CD4-positive, alpha-beta T cell (primary cell): ENCODE measurements around the gene PTGES2. TPM values are rescaled to one million over a fixed set of nuclear protein-coding genes. Genes with fewer than 3 reads are reported as not detected.

Experiments used
- ATAC-seq: fragments of 200-7000 bp; cut with Tn5 transposase; one replicate; pipeline ENCODE4 v1.10.0; 2022; ENCODE audit warnings: mild to moderate bottlenecking; ENCODE audit not compliant: poor library complexity
- CTCF ChIA-PET: fragments of 350-600 bp; sonication (Branson Sonifier 250); formaldehyde crosslinking; loops from one replicate; lab custom pipeline; 2021; ENCODE audit warnings: antibody characterized with exemption, inconsistent platforms; lab: Charles Lee
- POLR2A ChIA-PET: fragments of 350-600 bp; sonication (Branson Sonifier 250); formaldehyde crosslinking; loops from one replicate; lab custom pipeline; 2021; ENCODE audit warnings: antibody characterized with exemption, inconsistent platforms; lab: Charles Lee
- DNase-seq, 14 experiments: peaks; one replicate each; pipeline ENCODE4 v3.0.0-alpha.2; 2013 to 2020; ENCODE audit warnings: mixed read lengths in 2 of 14
- H3K27ac ChIP-seq, 2 donors: one replicate each; pipeline versions ENCODE4 v1.5.1 to v1.7.0; 2013; ENCODE audit warnings: low read length in 2 of 2, low read depth in 1 of 2, mild to moderate bottlenecking in 1 of 2
- H3K27me3 ChIP-seq, 2 experiments: 1 replicate in 1 of 2; 2 replicates in 1 of 2; pipeline versions ENCODE4 v1.6.1 to v1.7.0; 2013; ENCODE audit warnings: low read length in 2 of 2, control low read depth in 1 of 2, mild to moderate bottlenecking in 1 of 2, moderate library complexity in 1 of 2; ENCODE audit not compliant: insufficient read depth in 2 of 2, control insufficient read depth in 1 of 2
- H3K36me3 ChIP-seq: one replicate; pipeline ENCODE4 v1.6.1; 2013; ENCODE audit warnings: low read length, control low read depth; ENCODE audit not compliant: insufficient read depth
- H3K4me1 ChIP-seq: one replicate; pipeline ENCODE4 v1.6.1; 2013; ENCODE audit warnings: low read length, control low read depth; ENCODE audit not compliant: insufficient read depth
- H3K4me3 ChIP-seq: one replicate; pipeline ENCODE4 v1.5.1; 2013; ENCODE audit warnings: mild to moderate bottlenecking, low read length, moderate library complexity
- H3K9me3 ChIP-seq, 2 experiments: 1 replicate in 1 of 2; 2 replicates in 1 of 2; pipeline versions ENCODE4 v1.6.1 to v1.7.0; 2013; ENCODE audit warnings: low read length in 2 of 2, mild to moderate bottlenecking in 2 of 2, control low read depth in 1 of 2, moderate library complexity in 1 of 2; ENCODE audit not compliant: control insufficient read depth in 1 of 2, insufficient read depth in 1 of 2
- H3K27ac Mint-ChIP-seq: one replicate; pipeline ENCODE4 v1.8.0; 2020; ENCODE audit warnings: mixed read lengths
- H3K27me3 Mint-ChIP-seq: one replicate; pipeline ENCODE4 v1.8.0; 2021; ENCODE audit warnings: mixed read lengths
- H3K36me3 Mint-ChIP-seq: one replicate; pipeline ENCODE4 v1.8.0; 2021; ENCODE audit warnings: low read depth, mixed read lengths
- H3K4me1 Mint-ChIP-seq: one replicate; pipeline ENCODE4 v1.8.0; 2021; ENCODE audit warnings: low read depth, mixed read lengths
- H3K4me3 Mint-ChIP-seq: one replicate; pipeline ENCODE4 v1.8.0; 2020; ENCODE audit warnings: mild to moderate bottlenecking, mixed read lengths
- H3K9me3 Mint-ChIP-seq: one replicate; pipeline ENCODE4 v1.8.0; 2020; ENCODE audit warnings: mixed read lengths
- intact Hi-C, 2 experiments: fragments of 100-400 bp; cut with DNase I in 1 of 2; cut with micrococcal nuclease in 1 of 2; formaldehyde crosslinking; loops; one replicate each; pipeline versions ENCODE4 v1.15.1 to v1.9.0; 2023 to 2025; cut with DNase I, micrococcal nuclease
- total RNA-seq, 174 experiments: library from RNA in 2 of 174; stranded (reverse) in 2 of 174; gene quantifications; one replicate each; pipeline ENCODE4 v1.2.3 and lab custom pipeline; 2021 to 2026
- TF ChIP-seq, protein P1 (sequence below): fragments of 200-600 bp; IDR thresholded peaks from one replicate; pipeline ENCODE4 v1.8.0; 2022; ENCODE audit warnings: antibody characterized with exemption, mild to moderate bottlenecking

PTGES2 gene
- total RNA-seq, 2 experiments from 2014 or later, result 43.7 to 43.8 TPM

- Histone ChIP-seq H3K4me3 (no peak overlapping the region), H3K36me3 (peaks cover 15% of the 10 kb centered on the region), H3K4me1 (peaks cover 40% of the 10 kb centered on the region), H3K27me3 (no peaks in the 10 kb centered on the region), H3K27ac (no peak overlapping the region), H3K9me3 (no peaks in the 10 kb centered on the region)
- Mint-ChIP-seq H3K9me3 (no peaks in the 10 kb centered on the region), H3K4me1 (peaks cover 52% of the 10 kb centered on the region), H3K27ac (peak overlapping the region; percentile 67), H3K27me3 (no peaks in the 10 kb centered on the region), H3K36me3 (peaks cover 33% of the 10 kb centered on the region), H3K4me3 (no peak overlapping the region)
- intact Hi-C loops, result loop anchor here (2.0 to 5.0 kb wide), 3 partner anchors 13 to 125 kb away; partner anchors contain the start of gene SLC25A25 (in 1 of the 2)
- CTCF ChIA-PET, result interaction anchor here (1.9 kb wide), 1 partner anchor 10 kb away, joined by 8 read pairs; no protein-coding TSS in a partner anchor
- DNase-seq (no peak), ATAC-seq (no peak)
- TF ChIP-seq, protein P1, sequence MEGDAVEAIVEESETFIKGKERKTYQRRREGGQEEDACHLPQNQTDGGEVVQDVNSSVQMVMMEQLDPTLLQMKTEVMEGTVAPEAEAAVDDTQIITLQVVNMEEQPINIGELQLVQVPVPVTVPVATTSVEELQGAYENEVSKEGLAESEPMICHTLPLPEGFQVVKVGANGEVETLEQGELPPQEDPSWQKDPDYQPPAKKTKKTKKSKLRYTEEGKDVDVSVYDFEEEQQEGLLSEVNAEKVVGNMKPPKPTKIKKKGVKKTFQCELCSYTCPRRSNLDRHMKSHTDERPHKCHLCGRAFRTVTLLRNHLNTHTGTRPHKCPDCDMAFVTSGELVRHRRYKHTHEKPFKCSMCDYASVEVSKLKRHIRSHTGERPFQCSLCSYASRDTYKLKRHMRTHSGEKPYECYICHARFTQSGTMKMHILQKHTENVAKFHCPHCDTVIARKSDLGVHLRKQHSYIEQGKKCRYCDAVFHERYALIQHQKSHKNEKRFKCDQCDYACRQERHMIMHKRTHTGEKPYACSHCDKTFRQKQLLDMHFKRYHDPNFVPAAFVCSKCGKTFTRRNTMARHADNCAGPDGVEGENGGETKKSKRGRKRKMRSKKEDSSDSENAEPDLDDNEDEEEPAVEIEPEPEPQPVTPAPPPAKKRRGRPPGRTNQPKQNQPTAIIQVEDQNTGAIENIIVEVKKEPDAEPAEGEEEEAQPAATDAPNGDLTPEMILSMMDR, result no peak
- POLR2A ChIA-PET, result interaction anchor here (1.2 kb wide), 1 partner anchor 9 kb away, joined by 3 read pairs; no protein-coding TSS in a partner anchor
Observed at GRCh38 chr9:128082151-128082550, 45.4 kb downstream of the PTGES2 start.

GRCh38 chr9:128081056-128081455, 46.5 kb downstream of the PTGES2 start:
- intact Hi-C loops, result loop anchor here (5.0 kb wide), 2 partner anchors 39 to 124 kb away; no protein-coding TSS in a partner anchor
- no peak for ATAC-seq

DNA sequence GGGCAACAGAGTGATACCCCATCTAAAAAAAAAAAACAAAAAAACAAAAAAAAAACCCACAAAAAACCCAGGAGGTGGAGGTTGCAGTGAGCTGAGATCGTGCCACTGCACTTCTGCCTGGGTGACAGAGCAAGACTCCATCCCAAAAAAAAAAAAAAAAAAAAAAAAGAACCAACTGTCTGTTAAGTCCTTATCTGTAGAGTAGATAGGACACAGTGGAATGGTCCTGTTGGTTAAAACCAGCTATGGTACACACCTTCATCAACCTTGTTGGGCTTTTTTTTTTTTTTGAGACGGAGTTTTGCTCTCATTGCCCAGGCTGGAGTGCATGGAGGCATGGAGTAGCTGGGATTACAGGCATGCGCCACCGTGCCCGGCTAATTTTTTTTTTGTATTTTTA, 47.3 kb downstream of the PTGES2 start:
- H3K4me1 ChIP-seq, result peaks cover 55% of the 10 kb centered on the region
- no peaks in the 10 kb centered on the region for H3K27me3 ChIP-seq
- H3K9me3 Mint-ChIP-seq, result no peaks in the 10 kb centered on the region
- ATAC-seq (no peak), DNase-seq (no peak)
- intact Hi-C loops, result loop anchor here (5.0 kb wide), 2 partner anchors 38 to 123 kb away; no protein-coding TSS in a partner anchor
- no peak overlapping the region for H3K27ac ChIP-seq
- no peak overlapping the region for H3K4me3 ChIP-seq
- TF ChIP-seq, protein P1, result no peak
- H3K4me1 Mint-ChIP-seq, result peaks cover 49% of the 10 kb centered on the region
- CTCF ChIA-PET, result interaction anchor here (1.6 kb wide), 1 partner anchor 136 kb away, joined by 4 read pairs; no protein-coding TSS in a partner anchor
- H3K4me3 Mint-ChIP-seq, result no peak overlapping the region
- POLR2A ChIA-PET, result interaction anchor here (1.4 kb wide), 1 partner anchor 8 kb away, joined by 3 read pairs; no protein-coding TSS in a partner anchor
- H3K9me3 ChIP-seq, result no peaks in the 10 kb centered on the region
- H3K36me3 ChIP-seq, result peaks cover 19% of the 10 kb centered on the region
- no peaks in the 10 kb centered on the region for H3K27me3 Mint-ChIP-seq
- H3K27ac Mint-ChIP-seq, result no peak overlapping the region
- peaks cover 28% of the 10 kb centered on the region for H3K36me3 Mint-ChIP-seq

More at GRCh38 chr9:128081056-128081455, 46.5 kb downstream of the PTGES2 start:
- no peaks in the 10 kb centered on the region for H3K27me3 Mint-ChIP-seq
- H3K4me3 Mint-ChIP-seq, result no peak overlapping the region
- Histone ChIP-seq H3K4me3 (no peak overlapping the region), H3K36me3 (peaks cover 19% of the 10 kb centered on the region), H3K27ac (no peak overlapping the region), H3K4me1 (peaks cover 47% of the 10 kb centered on the region), H3K9me3 (no peaks in the 10 kb centered on the region), H3K27me3 (no peaks in the 10 kb centered on the region)
- ChIA-PET POLR2A (interaction anchor here (1.1 kb wide), 1 partner anchor 14 kb away, joined by 3 read pairs; the partner anchor contains the start of gene NAIF1), CTCF (interaction anchor here (1.6 kb wide), 1 partner anchor 137 kb away, joined by 4 read pairs; no protein-coding TSS in a partner anchor)
- peaks cover 57% of the 10 kb centered on the region for H3K4me1 Mint-ChIP-seq
- TF ChIP-seq, protein P1, result no peak
- no peak for DNase-seq
- H3K9me3 Mint-ChIP-seq, result no peaks in the 10 kb centered on the region
- peak overlapping the region; percentile 67 for H3K27ac Mint-ChIP-seq
- peaks cover 37% of the 10 kb centered on the region for H3K36me3 Mint-ChIP-seq
